BLaER1 (cell line): ENCODE data around the gene FSTL3.

Experiments used
- H3K27ac ChIP-seq: shearing (Covaris generic); formaldehyde crosslinking; 2 replicates; pipeline ENCODE4 v1.8.1; 2022
- H3K27me3 ChIP-seq: shearing (Covaris generic); formaldehyde crosslinking; 2 replicates; pipeline ENCODE4 v1.8.1; 2022
- H3K36me3 ChIP-seq: shearing (Covaris generic); formaldehyde crosslinking; 2 replicates; pipeline ENCODE4 v1.8.1; 2022
- H3K4me1 ChIP-seq: shearing (Covaris generic); formaldehyde crosslinking; 2 replicates; pipeline ENCODE4 v1.8.1; 2022
- H3K4me2 ChIP-seq: shearing (Covaris generic); formaldehyde crosslinking; 2 replicates; pipeline ENCODE4 v1.8.1; 2022
- H3K4me3 ChIP-seq: shearing (Covaris generic); formaldehyde crosslinking; 2 replicates; pipeline ENCODE4 v1.8.1; 2022
- H3K9ac ChIP-seq: shearing (Covaris generic); formaldehyde crosslinking; 2 replicates; pipeline ENCODE4 v1.8.1; 2022
- H3K9me3 ChIP-seq: shearing (Covaris generic); formaldehyde crosslinking; 2 replicates; pipeline ENCODE4 v1.8.1; 2022
- H4K20me1 ChIP-seq: shearing (Covaris generic); formaldehyde crosslinking; 2 replicates; pipeline ENCODE4 v1.8.1; 2022
- Cebpa-rat ChIP-seq: shearing (Covaris generic); IDR thresholded peaks from 2 replicates; pipeline ENCODE4 v1.8.1; 2022

The FSTL3 gene

DNA sequence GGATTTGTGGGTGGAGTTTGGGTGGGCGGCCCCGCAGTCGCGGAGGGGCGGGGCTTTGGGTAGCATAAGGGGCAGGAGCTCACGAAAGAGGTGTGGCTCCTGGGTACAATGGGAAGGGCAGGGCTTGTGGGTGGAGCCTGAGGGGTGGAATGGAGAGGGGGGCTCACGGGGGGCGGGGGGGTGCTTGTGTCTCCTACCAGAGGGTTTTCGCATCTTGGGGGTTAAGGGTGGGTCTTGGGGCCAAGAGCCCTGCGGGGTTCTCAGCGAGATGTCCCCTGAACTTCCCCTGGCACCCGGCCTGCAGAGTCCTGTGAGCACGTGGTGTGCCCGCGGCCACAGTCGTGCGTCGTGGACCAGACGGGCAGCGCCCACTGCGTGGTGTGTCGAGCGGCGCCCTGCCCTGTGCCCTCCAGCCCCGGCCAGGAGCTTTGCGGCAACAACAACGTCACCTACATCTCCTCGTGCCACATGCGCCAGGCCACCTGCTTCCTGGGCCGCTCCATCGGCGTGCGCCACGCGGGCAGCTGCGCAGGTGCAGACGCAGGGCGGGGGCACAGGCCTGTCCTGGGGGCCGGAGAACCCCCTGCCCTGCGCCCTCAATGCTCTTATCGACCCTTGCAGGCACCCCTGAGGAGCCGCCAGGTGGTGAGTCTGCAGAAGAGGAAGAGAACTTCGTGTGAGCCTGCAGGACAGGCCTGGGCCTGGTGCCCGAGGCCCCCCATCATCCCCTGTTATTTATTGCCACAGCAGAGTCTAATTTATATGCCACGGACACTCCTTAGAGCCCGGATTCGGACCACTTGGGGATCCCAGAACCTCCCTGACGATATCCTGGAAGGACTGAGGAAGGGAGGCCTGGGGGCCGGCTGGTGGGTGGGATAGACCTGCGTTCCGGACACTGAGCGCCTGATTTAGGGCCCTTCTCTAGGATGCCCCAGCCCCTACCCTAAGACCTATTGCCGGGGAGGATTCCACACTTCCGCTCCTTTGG lies 5.1 kb downstream of the FSTL3 start:
- H3K4me3 ChIP-seq = peak overlapping the region; percentile 64
- peaks cover 30% of the 10 kb centered on the region for H3K27me3 ChIP-seq
- TF ChIP-seq Cebpa-rat = no peak
- H3K4me1 ChIP-seq = peaks cover 42% of the 10 kb centered on the region
- H3K4me2 ChIP-seq = peak overlapping the region; percentile 76
- no peaks in the 10 kb centered on the region for H3K9me3 ChIP-seq
- H4K20me1 ChIP-seq = peaks cover 22% of the 10 kb centered on the region
- peak overlapping the region; percentile 66; the same call in 1 of the 2 replicates for H3K9ac ChIP-seq
- peak overlapping the region; percentile 72 for H3K27ac ChIP-seq
- H3K36me3 ChIP-seq = no peaks in the 10 kb centered on the region

GRCh38 chr19:682678-683320 lies 6.6 kb downstream of the FSTL3 start:
- no peak for TF ChIP-seq Cebpa-rat
- Histone ChIP-seq H3K27me3 (peaks cover 16% of the 10 kb centered on the region), H4K20me1 (peaks cover 19% of the 10 kb centered on the region), H3K36me3 (no peaks in the 10 kb centered on the region), H3K9me3 (no peaks in the 10 kb centered on the region), H3K27ac (no peak overlapping the region; the same call in 1 of the 2 replicates), H3K4me3 (no peak overlapping the region), H3K4me2 (no peak overlapping the region), H3K9ac (no peak overlapping the region), H3K4me1 (peaks cover 35% of the 10 kb centered on the region)

DNA sequence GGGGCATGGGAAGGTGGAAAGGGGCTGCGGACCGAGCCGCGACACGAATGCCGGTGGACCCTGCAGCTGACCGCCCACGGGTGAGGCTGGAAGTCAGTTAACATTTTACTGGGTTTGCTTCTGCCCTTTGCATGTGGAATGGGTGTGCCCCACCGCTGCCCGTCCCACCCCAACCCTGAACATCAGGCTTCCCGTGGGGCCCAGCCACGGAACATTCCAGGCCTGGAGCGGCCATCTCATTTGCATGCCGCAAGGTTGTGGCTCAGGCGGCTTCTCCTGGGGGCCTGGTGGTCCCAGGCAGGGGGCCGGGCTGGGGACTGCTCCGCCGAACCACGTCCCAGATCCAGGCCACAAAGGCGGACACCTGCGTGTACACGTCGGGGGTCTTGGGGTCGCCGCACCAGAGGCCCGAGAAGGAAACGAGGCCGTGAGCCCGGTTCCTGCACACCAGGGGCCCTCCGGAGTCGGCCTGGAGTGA lies 9.3 kb downstream of the FSTL3 start:
- H3K4me3 ChIP-seq = no peak overlapping the region
- H3K36me3 ChIP-seq = no peaks in the 10 kb centered on the region
- no peak overlapping the region for H3K27ac ChIP-seq
- no peaks in the 10 kb centered on the region for H3K27me3 ChIP-seq
- H3K9me3 ChIP-seq = peaks cover 7% of the 10 kb centered on the region; the same call in 1 of the 2 replicates
- H3K9ac ChIP-seq = no peak overlapping the region
- H3K4me2 ChIP-seq = peak overlapping the region; percentile 66
- no peak for TF ChIP-seq Cebpa-rat
- no peaks in the 10 kb centered on the region for H4K20me1 ChIP-seq
- peaks cover 19% of the 10 kb centered on the region for H3K4me1 ChIP-seq

DNA sequence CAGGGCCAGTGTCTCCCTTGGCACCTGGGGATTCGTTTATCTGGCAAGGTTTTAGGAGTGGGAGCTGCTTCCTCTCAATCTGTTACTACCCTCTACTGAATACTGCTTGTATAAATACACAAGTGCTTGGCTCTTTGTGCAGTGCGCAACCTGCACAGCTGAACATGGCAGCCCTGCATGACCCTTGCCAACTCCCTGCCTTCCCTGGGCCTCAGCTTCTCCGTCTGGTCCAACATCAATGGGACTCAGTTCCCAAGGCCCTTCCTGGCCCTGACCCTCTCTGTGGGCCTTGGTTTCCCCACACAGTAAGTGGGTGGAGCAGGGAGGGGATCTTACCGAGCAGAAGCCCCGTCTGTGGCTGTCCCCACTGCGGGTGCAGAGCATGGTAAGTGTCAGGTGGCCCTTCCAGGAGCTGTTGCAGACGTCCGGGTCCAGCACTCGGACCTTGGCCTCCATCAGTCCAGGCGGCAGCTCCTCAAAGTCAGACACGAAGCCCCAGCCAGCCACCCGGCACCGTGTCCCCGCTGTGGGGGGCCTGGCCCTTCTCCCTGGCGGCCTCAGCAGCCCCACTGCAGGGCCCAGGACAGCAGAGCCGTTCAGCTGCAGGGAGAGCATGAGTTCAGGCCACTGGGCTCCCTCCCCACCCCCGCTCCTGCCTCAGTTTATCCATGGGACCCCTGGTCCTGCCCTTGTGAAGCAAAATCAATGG lies 10.6 kb downstream of the FSTL3 start:
- H4K20me1 ChIP-seq = no peaks in the 10 kb centered on the region
- no peak for TF ChIP-seq Cebpa-rat
- no peaks in the 10 kb centered on the region for H3K36me3 ChIP-seq
- no peak overlapping the region for H3K27ac ChIP-seq
- no peak overlapping the region for H3K4me3 ChIP-seq
- H3K9ac ChIP-seq = no peak overlapping the region
- H3K27me3 ChIP-seq = no peaks in the 10 kb centered on the region
- H3K4me1 ChIP-seq = peaks cover 11% of the 10 kb centered on the region
- peaks cover 7% of the 10 kb centered on the region; the same call in 1 of the 2 replicates for H3K9me3 ChIP-seq
- H3K4me2 ChIP-seq = no peak overlapping the region

DNA sequence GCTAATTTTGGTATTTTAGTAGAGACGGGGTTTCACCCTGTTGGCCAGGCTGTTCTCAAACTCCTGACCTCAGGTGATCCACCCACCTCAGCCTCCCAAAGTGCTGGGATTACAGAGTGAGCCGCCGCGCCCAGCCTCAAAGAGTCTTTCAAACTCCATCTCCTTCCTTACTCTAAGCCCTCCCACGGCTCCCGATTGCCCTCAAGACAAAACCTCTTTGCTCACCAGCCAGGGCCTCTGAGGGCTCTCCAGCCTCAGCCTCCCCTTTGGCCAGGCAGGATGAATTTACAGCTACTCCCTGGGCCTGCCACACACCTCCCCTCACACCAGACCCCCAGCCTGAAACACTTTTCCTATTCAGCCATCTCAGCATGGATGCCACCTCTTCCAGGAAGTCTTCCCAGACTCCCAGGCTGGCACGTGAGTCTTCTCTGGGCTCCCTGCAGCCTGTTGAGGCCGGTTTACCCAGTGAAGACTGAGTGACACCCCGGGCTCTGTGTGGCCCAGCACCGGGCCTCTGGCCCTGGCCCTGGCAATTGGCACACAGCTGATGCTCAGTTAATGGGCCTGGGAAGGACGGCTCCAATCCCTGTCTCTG lies 11.5 kb downstream of the FSTL3 start:
- no peak for TF ChIP-seq Cebpa-rat
- Histone ChIP-seq H3K27ac (no peak overlapping the region), H3K4me3 (no peak overlapping the region), H3K4me2 (no peak overlapping the region), H4K20me1 (no peaks in the 10 kb centered on the region), H3K9me3 (peaks cover 7% of the 10 kb centered on the region; the same call in 1 of the 2 replicates), H3K36me3 (no peaks in the 10 kb centered on the region), H3K27me3 (no peaks in the 10 kb centered on the region), H3K4me1 (peaks cover 15% of the 10 kb centered on the region), H3K9ac (no peak overlapping the region)

DNA sequence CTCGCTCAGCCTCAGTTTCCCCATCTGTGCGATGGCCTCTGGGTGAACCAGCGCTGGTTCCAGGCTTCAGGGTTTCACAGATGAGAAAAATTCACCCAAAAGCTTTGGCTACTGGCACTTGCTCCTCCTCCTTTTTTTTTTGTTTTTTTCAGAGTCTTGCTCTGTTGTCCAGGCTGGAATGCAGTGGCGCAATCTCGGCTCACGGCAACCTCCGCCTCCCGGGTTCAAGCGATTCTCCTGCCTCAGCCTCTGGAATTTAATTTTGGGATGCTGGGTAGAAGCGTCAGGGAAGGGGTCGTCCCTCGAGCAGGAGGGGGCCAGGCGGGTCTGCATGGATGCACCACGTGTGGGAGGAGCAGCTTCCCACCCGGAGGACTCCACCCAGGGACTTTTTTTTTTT lies 12.0 kb downstream of the FSTL3 start:
- Histone ChIP-seq H3K27ac (no peak overlapping the region), H3K4me1 (peaks cover 20% of the 10 kb centered on the region), H3K9me3 (peaks cover 7% of the 10 kb centered on the region; the same call in 1 of the 2 replicates), H3K4me3 (no peak overlapping the region), H3K27me3 (no peaks in the 10 kb centered on the region), H3K9ac (no peak overlapping the region), H4K20me1 (no peaks in the 10 kb centered on the region), H3K36me3 (no peaks in the 10 kb centered on the region), H3K4me2 (no peak overlapping the region)
- TF ChIP-seq Cebpa-rat = no peak

DNA sequence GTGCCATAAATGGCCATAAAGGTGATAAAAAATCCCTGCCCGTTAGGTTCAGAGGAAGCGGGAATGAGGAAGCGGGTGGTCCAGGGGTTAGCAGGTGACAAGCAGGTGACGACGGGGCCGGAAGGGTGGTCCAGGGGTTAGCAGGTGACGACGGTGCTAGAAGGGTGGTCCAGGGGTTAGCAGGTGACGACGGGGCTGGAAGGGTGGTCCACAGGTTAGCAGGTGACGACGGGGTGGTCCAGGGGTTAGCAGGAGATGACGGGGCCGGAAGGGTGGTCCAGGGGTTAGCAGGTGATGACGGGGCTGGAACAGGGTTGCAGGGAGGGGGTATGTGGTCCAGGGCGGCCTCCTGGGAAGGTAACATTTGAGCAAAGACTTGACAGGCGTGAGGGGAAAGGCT lies 12.8 kb downstream of the FSTL3 start:
- no peaks in the 10 kb centered on the region for H4K20me1 ChIP-seq
- H3K4me2 ChIP-seq = no peak overlapping the region
- no peak overlapping the region for H3K27ac ChIP-seq
- H3K27me3 ChIP-seq = no peaks in the 10 kb centered on the region
- no peak overlapping the region for H3K4me3 ChIP-seq
- no peak for TF ChIP-seq Cebpa-rat
- no peak overlapping the region for H3K9ac ChIP-seq
- no peaks in the 10 kb centered on the region for H3K36me3 ChIP-seq
- peaks cover 28% of the 10 kb centered on the region for H3K4me1 ChIP-seq
- peaks cover 7% of the 10 kb centered on the region; the same call in 1 of the 2 replicates for H3K9me3 ChIP-seq

DNA sequence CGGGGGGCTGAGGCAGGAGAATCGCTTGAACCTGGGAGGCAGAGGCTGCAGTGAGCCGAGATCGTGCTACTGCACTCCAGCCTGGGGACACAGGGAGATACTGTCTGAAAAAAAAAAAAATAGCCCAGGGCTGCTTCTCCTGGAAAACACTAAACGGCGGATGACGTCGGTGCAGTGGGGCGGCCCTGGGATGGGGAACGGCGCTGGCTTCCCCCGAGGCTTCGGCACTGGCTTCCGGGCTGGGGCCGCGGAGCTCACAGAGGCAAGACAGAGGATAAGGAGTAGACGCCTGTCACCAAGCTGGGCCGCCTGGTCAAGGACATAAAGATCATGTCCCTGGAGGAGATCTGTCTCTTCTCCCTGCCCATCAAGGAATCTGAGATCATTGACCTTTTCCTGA lies 14.0 kb downstream of the FSTL3 start:
- Histone ChIP-seq H3K4me2 (no peak overlapping the region), H3K27ac (no peak overlapping the region), H3K36me3 (no peaks in the 10 kb centered on the region), H3K4me3 (no peak overlapping the region), H3K9ac (no peak overlapping the region), H4K20me1 (no peaks in the 10 kb centered on the region), H3K27me3 (0 out of 2 replicates have a peak, but pooled peaks cover 5% of the 10 kb centered on the region), H3K4me1 (peaks cover 37% of the 10 kb centered on the region), H3K9me3 (peaks cover 7% of the 10 kb centered on the region; the same call in 1 of the 2 replicates)
- no peak for TF ChIP-seq Cebpa-rat
